Measurements from ENCODE around the gene OPCML. TPM values are rescaled to one million over a fixed set of nuclear protein-coding genes. Genes with fewer than 3 reads are reported as not detected.

The OPCML gene
- total RNA-seq, 1 donor from 2014 or later: 2.7 TPM

GRCh38 chr11:133383201-133383600 lies 149.1 kb downstream of the OPCML start:
- H3K4me3 Mint-ChIP-seq (ENCODE audit: unreplicated experiment): no peak overlapping the region
- H3K27ac Mint-ChIP-seq (ENCODE audit: unreplicated experiment): no peak overlapping the region
- H3K27me3 Mint-ChIP-seq (ENCODE audit: low read depth): peaks cover 14% of the 10 kb centered on the region
- no peaks in the 10 kb centered on the region for H3K9me3 Mint-ChIP-seq (ENCODE audit: low read depth)
- no peak for DNase-seq (ENCODE audit: low spot score)
- no peaks in the 10 kb centered on the region for H3K4me1 Mint-ChIP-seq (ENCODE audit: low read depth)
- TF ChIP-seq, protein P1, sequence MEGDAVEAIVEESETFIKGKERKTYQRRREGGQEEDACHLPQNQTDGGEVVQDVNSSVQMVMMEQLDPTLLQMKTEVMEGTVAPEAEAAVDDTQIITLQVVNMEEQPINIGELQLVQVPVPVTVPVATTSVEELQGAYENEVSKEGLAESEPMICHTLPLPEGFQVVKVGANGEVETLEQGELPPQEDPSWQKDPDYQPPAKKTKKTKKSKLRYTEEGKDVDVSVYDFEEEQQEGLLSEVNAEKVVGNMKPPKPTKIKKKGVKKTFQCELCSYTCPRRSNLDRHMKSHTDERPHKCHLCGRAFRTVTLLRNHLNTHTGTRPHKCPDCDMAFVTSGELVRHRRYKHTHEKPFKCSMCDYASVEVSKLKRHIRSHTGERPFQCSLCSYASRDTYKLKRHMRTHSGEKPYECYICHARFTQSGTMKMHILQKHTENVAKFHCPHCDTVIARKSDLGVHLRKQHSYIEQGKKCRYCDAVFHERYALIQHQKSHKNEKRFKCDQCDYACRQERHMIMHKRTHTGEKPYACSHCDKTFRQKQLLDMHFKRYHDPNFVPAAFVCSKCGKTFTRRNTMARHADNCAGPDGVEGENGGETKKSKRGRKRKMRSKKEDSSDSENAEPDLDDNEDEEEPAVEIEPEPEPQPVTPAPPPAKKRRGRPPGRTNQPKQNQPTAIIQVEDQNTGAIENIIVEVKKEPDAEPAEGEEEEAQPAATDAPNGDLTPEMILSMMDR (IDR thresholded peaks at IDR 0.05): no peak
- no peaks in the 10 kb centered on the region for H3K36me3 Mint-ChIP-seq (ENCODE audit: low read depth)

DNA sequence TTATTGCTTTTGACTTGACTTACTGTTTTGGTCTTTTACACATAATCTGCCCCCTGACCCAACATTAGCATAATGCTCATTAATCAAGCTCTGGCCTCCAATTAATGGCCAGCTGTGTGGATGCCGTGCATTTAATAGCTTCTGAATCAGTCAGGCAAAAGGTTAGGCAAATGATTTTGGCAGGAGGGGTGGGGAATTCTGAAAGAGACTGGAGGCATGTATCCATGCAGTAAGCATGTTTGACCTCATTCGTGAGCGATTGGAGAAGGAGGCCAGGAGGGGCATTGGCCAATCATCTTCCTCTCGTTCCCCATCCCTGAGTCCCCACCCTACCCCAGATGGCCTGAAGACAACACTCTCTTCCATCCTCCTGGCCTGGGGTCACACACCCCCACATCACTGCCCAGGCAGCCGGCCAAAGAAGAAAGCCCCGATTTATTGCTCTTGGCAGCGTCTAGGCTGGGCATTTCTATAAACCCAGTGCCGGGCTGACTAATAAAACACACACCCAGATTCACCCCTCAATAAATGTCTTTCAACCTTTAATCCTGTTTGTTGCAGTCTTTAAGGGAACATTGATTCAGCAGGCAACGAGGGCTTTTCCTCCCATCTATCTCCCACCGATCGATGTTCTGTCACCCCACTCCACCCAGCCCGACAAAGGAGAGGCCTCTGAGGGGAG lies 150.0 kb downstream of the OPCML start:
- H3K27ac Mint-ChIP-seq (ENCODE audit: unreplicated experiment): no peak overlapping the region
- H3K36me3 Mint-ChIP-seq (ENCODE audit: low read depth): no peaks in the 10 kb centered on the region
- H3K4me3 Mint-ChIP-seq (ENCODE audit: unreplicated experiment): no peak overlapping the region
- peaks cover 11% of the 10 kb centered on the region for H3K27me3 Mint-ChIP-seq (ENCODE audit: low read depth)
- H3K4me1 Mint-ChIP-seq (ENCODE audit: low read depth): no peaks in the 10 kb centered on the region
- H3K9me3 Mint-ChIP-seq (ENCODE audit: low read depth): no peaks in the 10 kb centered on the region
- no peak for DNase-seq (ENCODE audit: low spot score)
- TF ChIP-seq, protein P1 (IDR thresholded peaks at IDR 0.05): no peak

DNA sequence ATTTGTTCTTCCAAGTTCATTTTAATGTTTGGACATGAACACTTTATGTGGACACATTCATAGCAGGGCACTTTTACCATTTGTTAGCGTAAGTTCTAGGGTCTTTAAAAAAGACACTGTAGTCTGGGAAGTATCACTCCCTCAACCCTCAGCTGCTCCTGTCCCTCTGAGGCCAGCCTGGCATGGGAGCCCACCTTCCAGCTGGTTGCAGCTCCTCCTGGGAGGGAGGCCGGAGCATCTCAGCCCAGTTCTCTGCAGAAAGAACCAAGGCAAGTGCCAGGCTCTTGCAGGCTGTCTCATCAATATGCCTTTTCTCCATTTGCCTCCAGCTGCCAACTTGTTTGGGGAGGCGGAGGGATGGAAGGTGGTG lies 150.6 kb downstream of the OPCML start:
- TF ChIP-seq, protein P1 (IDR thresholded peaks at IDR 0.05): no peak
- Mint-ChIP-seq H3K9me3 (ENCODE audit: low read depth) (no peaks in the 10 kb centered on the region), H3K27ac (ENCODE audit: unreplicated experiment) (no peak overlapping the region), H3K4me1 (ENCODE audit: low read depth) (no peaks in the 10 kb centered on the region), H3K4me3 (ENCODE audit: unreplicated experiment) (no peak overlapping the region), H3K36me3 (ENCODE audit: low read depth) (no peaks in the 10 kb centered on the region), H3K27me3 (ENCODE audit: low read depth) (peaks cover 11% of the 10 kb centered on the region)
- DNase-seq (ENCODE audit: low spot score): no peak

- Mint-ChIP-seq H3K4me1 (ENCODE audit: low read depth) (no peaks in the 10 kb centered on the region), H3K9me3 (ENCODE audit: low read depth) (no peaks in the 10 kb centered on the region), H3K36me3 (ENCODE audit: low read depth) (no peaks in the 10 kb centered on the region), H3K4me3 (ENCODE audit: unreplicated experiment) (no peak overlapping the region), H3K27ac (ENCODE audit: unreplicated experiment) (no peak overlapping the region), H3K27me3 (ENCODE audit: low read depth) (peaks cover 6% of the 10 kb centered on the region)
- TF ChIP-seq, protein P1 (IDR thresholded peaks at IDR 0.05): no peak
- DNase-seq (ENCODE audit: low spot score): no peak
Observed at GRCh38 chr11:133366147-133366546, 166.2 kb downstream of the OPCML start.

GRCh38 chr11:133362916-133363315 lies 169.4 kb downstream of the OPCML start:
- H3K4me1 Mint-ChIP-seq (ENCODE audit: low read depth): no peaks in the 10 kb centered on the region
- H3K9me3 Mint-ChIP-seq (ENCODE audit: low read depth): no peaks in the 10 kb centered on the region
- H3K4me3 Mint-ChIP-seq (ENCODE audit: unreplicated experiment): no peak overlapping the region
- H3K27me3 Mint-ChIP-seq (ENCODE audit: low read depth): peaks cover 6% of the 10 kb centered on the region
- H3K27ac Mint-ChIP-seq (ENCODE audit: unreplicated experiment): no peak overlapping the region
- H3K36me3 Mint-ChIP-seq (ENCODE audit: low read depth): no peaks in the 10 kb centered on the region
- TF ChIP-seq, protein P1 (IDR thresholded peaks at IDR 0.05): no peak
- no peak for DNase-seq (ENCODE audit: low spot score)
